Large intestine (tissue), 3 donors: ENCODE measurements around the gene IL1A. TPM values are rescaled to one million over a fixed set of nuclear protein-coding genes. Genes with fewer than 3 reads are reported as not detected.

ENCODE experiments used
- DNase-seq, 2 donors: peaks; one replicate each; pipeline versions ENCODE4 v3.0.0 to v3.0.0-alpha.2; 2013
- H3K27ac ChIP-seq: one replicate; pipeline ENCODE4 v1.5.1; 2013; ENCODE audit warnings: low read length
- H3K27me3 ChIP-seq: 2 replicates; pipeline ENCODE4 v1.6.1; 2013; ENCODE audit warnings: low read length; ENCODE audit not compliant: control insufficient read depth, insufficient read depth
- H3K36me3 ChIP-seq: 2 replicates; pipeline ENCODE4 v1.6.1; 2013; ENCODE audit warnings: low read length; ENCODE audit not compliant: control insufficient read depth, insufficient read depth
- H3K4me1 ChIP-seq: one replicate; pipeline ENCODE4 v1.6.1; 2013; ENCODE audit warnings: low read length; ENCODE audit not compliant: control insufficient read depth, insufficient read depth
- H3K4me3 ChIP-seq: one replicate; pipeline ENCODE4 v1.5.1; 2013; ENCODE audit warnings: low read length
- H3K9me3 ChIP-seq: one replicate; pipeline ENCODE4 v1.6.1; 2013; ENCODE audit warnings: mild to moderate bottlenecking, low read depth, low read length, moderate library complexity; ENCODE audit not compliant: control insufficient read depth
- WGBS: methylation state at CpG from one replicate; pipeline ENCODE4 v1.1.5; 2013; ENCODE audit warnings: low lambda C conversion rate; ENCODE audit not compliant: insufficient coverage; 5-methylcytosine and 5-hydroxymethylcytosine counted together
- polyA plus RNA-seq: library from polyadenylated mRNA; unstranded; fragments of 120-200 nt; gene quantifications from one replicate; pipeline ENCODE4 v1.2.1, GENCODE V29; 2013

Gene IL1A
- polyA plus RNA-seq, 1 donor = 0.09 TPM

GRCh38 chr2:112762276-112762675 lies 22.0 kb downstream of the IL1A start:
- no peak for DNase-seq
- H3K9me3 ChIP-seq = no peaks in the 10 kb centered on the region
- H3K27me3 ChIP-seq = no peaks in the 10 kb centered on the region
- peaks cover 2% of the 10 kb centered on the region for H3K36me3 ChIP-seq
- no peak overlapping the region for H3K4me3 ChIP-seq
- peaks cover 5% of the 10 kb centered on the region for H3K4me1 ChIP-seq
- no peak overlapping the region for H3K27ac ChIP-seq
- 100% methylated on average over 2 of the region's 4 CpGs for WGBS

DNA sequence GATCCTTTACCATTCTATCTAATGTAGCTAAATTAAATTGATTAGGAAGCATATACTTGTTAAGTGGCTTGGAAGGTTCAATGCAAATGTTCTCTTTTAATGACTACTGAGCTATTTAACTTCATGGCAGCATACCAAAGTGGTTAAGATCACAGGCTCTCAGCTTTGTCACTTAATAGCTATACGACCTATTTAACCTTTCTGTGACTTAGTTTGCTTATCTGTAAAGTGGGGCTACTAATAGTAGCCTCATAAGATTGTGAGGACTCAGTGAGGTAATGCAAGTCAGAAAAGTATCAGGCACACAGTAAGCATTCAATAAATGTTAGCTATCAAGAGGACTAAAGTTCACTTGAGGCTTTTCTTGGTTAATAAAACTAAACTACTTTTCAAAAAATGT lies 24.1 kb downstream of the IL1A start:
- Histone ChIP-seq H3K27me3 (no peaks in the 10 kb centered on the region), H3K4me3 (no peak overlapping the region), H3K4me1 (peaks cover 7% of the 10 kb centered on the region), H3K36me3 (peaks cover 2% of the 10 kb centered on the region), H3K27ac (no peak overlapping the region), H3K9me3 (no peaks in the 10 kb centered on the region)
- no CpG with 5 or more reads among the region's 1 CpG for WGBS
- DNase-seq = no peak

DNA sequence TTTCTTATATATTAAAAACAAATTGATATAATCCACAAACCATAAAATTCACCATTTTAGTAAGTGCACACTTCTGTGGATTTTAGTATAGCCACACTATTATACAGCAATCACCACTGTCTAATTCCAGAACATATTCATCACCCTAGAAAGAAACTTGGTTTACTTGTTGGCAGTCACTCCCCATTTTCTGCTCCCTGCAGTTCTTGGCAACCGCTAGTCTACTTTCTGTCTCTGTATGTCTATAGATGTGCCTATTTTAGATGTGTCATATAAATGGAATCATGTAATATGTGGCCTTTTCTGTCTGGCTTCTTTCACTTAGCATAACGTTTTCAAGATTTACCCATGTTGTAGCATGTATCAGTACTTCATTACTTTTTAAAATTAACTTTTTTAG lies 25.6 kb downstream of the IL1A start:
- Histone ChIP-seq H3K4me3 (no peak overlapping the region), H3K27ac (no peak overlapping the region), H3K27me3 (no peaks in the 10 kb centered on the region), H3K9me3 (no peaks in the 10 kb centered on the region), H3K4me1 (peaks cover 5% of the 10 kb centered on the region), H3K36me3 (peaks cover 3% of the 10 kb centered on the region)
- 88% methylated on average over 2 of the region's 2 CpGs for WGBS
- DNase-seq = no peak

DNA sequence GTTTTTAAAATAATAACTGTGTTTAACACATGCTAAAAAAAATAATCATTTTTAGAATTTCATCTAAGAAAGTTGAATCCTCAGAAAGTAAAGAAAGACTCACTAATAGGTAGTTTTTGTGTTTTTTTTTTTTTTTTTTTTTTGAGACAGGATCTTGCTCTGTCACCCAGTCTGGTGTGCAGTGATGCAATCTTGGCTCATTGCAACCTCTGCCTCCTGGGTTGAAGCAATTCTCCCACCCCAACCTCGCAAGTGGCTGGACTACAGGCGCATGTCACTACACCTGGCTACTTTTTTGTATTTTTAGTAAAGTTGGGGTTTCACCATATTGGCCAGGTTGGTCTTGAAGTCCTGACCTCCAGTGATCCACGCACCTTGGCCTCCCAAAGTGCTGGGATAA lies 27.0 kb downstream of the IL1A start:
- Histone ChIP-seq H3K27me3 (no peaks in the 10 kb centered on the region), H3K4me3 (no peak overlapping the region), H3K4me1 (peaks cover 5% of the 10 kb centered on the region), H3K36me3 (peaks cover 4% of the 10 kb centered on the region), H3K27ac (no peak overlapping the region), H3K9me3 (no peaks in the 10 kb centered on the region)
- no CpG with 5 or more reads among the region's 3 CpGs for WGBS
- no peak for DNase-seq

- H3K9me3 ChIP-seq = no peaks in the 10 kb centered on the region
- no peak overlapping the region for H3K27ac ChIP-seq
- H3K4me3 ChIP-seq = no peak overlapping the region
- no CpG with 5 or more reads among the region's 3 CpGs for WGBS
- peaks cover 15% of the 10 kb centered on the region for H3K4me1 ChIP-seq
- H3K27me3 ChIP-seq = no peaks in the 10 kb centered on the region
- no peak for DNase-seq
- peaks cover 4% of the 10 kb centered on the region for H3K36me3 ChIP-seq
Observed at GRCh38 chr2:112756207-112756606, 28.1 kb downstream of the IL1A start.

DNA sequence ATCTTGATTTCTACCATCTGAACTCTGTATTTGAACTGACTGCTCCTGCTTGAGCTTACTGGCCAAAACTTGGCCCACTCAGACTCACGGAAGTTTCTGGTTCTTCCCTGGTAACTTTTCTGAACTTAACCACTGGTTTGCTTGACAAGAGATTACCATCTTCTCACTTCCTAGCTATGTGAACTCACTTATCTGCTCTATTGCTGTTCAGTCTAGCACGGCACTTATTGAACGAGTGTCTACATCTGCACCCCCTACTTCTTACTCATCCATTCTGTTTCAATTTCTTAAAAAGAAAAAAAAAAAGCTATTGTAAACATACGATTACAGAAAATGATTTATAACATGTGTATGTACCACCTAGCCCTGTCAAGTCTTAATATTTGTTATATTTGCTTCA lies 28.8 kb downstream of the IL1A start:
- no peak overlapping the region for H3K27ac ChIP-seq
- H3K4me1 ChIP-seq = peaks cover 18% of the 10 kb centered on the region
- H3K27me3 ChIP-seq = no peaks in the 10 kb centered on the region
- peaks cover 4% of the 10 kb centered on the region for H3K36me3 ChIP-seq
- H3K9me3 ChIP-seq = no peaks in the 10 kb centered on the region
- DNase-seq = no peak
- 70% methylated on average over 4 of the region's 4 CpGs for WGBS
- H3K4me3 ChIP-seq = no peak overlapping the region

- DNase-seq = peak in 1 of 2 donors; percentile 47
- Histone ChIP-seq H3K9me3 (no peaks in the 10 kb centered on the region), H3K27me3 (no peaks in the 10 kb centered on the region), H3K4me1 (peaks cover 18% of the 10 kb centered on the region), H3K27ac (no peak overlapping the region), H3K4me3 (no peak overlapping the region), H3K36me3 (peaks cover 4% of the 10 kb centered on the region)
- WGBS = no CpG with 5 or more reads among the region's 1 CpG
Observed at GRCh38 chr2:112754564-112754963, 29.7 kb downstream of the IL1A start.

GRCh38 chr2:112752667-112753066 lies 31.6 kb downstream of the IL1A start:
- Histone ChIP-seq H3K4me1 (peaks cover 18% of the 10 kb centered on the region), H3K9me3 (no peaks in the 10 kb centered on the region), H3K36me3 (peaks cover 2% of the 10 kb centered on the region), H3K4me3 (no peak overlapping the region), H3K27me3 (no peaks in the 10 kb centered on the region), H3K27ac (no peak overlapping the region)
- DNase-seq = no peak
- WGBS = 66% methylated on average over 3 of the region's 4 CpGs

DNA sequence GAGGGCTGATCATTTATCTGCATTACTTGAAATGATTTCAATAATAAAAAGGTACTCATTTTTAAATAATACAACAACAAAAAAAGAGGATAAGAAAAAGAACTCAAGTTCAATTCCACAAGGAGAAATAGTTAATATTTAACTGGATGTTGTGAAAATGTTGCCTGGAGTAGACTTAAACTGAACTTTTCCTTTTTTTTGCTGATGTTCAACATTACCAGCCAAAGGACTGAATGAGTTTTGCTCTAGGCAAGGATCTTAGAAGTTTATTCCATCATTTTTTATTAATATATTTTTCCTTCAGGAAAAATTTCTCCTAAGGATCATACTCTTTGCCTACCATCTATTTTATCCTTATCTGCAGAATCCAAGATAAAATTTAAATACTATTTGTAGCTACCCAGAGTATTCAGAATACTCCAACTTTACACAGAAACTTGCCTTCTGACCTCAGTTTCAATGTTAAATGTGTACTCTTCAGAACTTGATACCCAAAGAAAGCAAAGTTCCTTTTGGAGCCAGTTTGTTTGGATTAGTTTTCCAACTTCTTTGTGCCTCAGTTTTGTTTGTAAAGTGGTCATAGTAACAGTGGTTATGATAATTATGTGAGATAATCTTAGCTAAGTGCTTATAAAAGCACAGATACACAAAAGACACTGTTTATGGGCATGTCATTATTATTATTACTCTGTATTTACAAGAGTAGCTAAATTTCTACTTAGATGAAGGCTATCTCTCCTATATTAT lies 32.7 kb downstream of the IL1A start:
- H3K4me1 ChIP-seq = peaks cover 18% of the 10 kb centered on the region
- peaks cover 2% of the 10 kb centered on the region for H3K36me3 ChIP-seq
- no peaks in the 10 kb centered on the region for H3K27me3 ChIP-seq
- H3K4me3 ChIP-seq = no peak overlapping the region
- no peaks in the 10 kb centered on the region for H3K9me3 ChIP-seq
- H3K27ac ChIP-seq = peak overlapping the region; percentile 70
- peak in 1 of 2 donors; percentile 66 for DNase-seq

DNA sequence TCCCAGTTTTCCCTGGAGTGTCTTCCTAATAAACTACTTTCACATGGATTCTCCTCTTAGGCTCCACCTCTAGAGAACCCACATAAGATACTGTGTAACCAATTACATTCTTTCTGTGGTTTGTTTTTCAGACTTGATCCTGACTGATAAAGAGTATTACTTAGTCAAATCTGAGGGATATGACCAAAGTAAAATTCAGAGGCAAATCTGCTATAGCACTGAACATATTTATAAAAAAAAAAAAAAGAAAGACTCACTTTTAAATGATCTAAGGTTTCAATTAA lies 33.8 kb downstream of the IL1A start:
- no peak overlapping the region for H3K4me3 ChIP-seq
- H3K27ac ChIP-seq = no peak overlapping the region
- H3K27me3 ChIP-seq = no peaks in the 10 kb centered on the region
- no peaks in the 10 kb centered on the region for H3K9me3 ChIP-seq
- H3K36me3 ChIP-seq = peaks cover 2% of the 10 kb centered on the region
- H3K4me1 ChIP-seq = peaks cover 13% of the 10 kb centered on the region
- DNase-seq = no peak

DNA sequence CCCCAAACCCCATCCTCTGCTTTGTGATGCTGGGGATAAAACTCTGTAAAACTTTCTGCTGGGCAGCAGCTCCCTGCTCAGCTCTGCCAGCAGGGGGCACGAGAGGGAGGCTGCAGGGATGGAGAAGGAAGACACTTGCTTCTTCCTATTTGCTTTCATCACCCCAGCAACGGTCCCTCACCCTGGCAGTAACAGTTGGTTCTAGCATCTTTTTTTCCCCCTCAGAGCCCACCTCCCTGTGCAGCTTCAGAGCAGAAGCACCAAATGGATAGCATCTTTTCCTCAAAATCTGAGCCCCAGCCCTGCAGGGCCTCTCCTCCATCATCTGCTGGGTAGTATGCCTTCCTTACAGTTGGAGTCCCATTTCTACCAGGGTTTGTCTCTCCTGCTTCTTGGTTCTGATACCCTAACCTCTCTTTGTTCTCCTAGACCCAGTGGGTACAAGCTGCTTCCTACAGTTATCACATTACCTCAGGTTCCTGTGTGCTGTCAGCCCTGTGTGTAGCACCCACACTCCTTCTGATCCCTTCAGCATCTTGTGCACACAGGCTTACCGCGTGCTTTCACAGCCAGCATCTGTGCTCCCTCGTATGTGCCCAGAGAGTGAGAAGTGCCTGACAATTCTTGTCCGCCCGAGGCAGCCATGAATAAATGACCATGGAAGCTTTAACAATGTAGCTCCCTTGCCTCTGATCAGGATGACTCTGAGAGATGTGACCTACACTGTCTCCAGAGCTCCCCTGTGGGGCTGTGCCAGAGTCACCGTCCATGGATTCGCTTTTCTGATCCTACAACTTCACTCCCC lies 34.3 kb downstream of the IL1A start:
- H3K27me3 ChIP-seq = no peaks in the 10 kb centered on the region
- H3K36me3 ChIP-seq = peaks cover 2% of the 10 kb centered on the region
- WGBS = no CpG with 5 or more reads among the region's 9 CpGs
- no peak overlapping the region for H3K27ac ChIP-seq
- peak; percentile 74 to 75 for DNase-seq
- no peak overlapping the region for H3K4me3 ChIP-seq
- peaks cover 13% of the 10 kb centered on the region for H3K4me1 ChIP-seq
- H3K9me3 ChIP-seq = no peaks in the 10 kb centered on the region
